B cell (primary cell): Measurements from ENCODE around the gene ERC2. TPM values are rescaled to one million over a fixed set of nuclear protein-coding genes. Genes with fewer than 3 reads are reported as not detected.

Experiments used
- ATAC-seq: fragments of 200-7000 bp; cut with Tn5 transposase; one replicate; pipeline ENCODE4 v1.10.0; 2021; ENCODE audit warnings: low read depth, mild to moderate bottlenecking, moderate number of reproducible peaks, moderate library complexity
- CTCF ChIA-PET: fragments of 350-600 bp; sonication (Branson Sonifier 250); formaldehyde crosslinking; loops from one replicate; lab custom pipeline; 2021; ENCODE audit warnings: antibody characterized with exemption, inconsistent platforms; lab: Charles Lee
- POLR2A ChIA-PET: fragments of 350-600 bp; sonication (Branson Sonifier 250); formaldehyde crosslinking; loops from one replicate; lab custom pipeline; 2021; ENCODE audit warnings: antibody characterized with exemption; lab: Charles Lee
- DNase-seq: peaks from one replicate; pipeline ENCODE4 v3.0.0; 2013
- H2AFZ ChIP-seq: 2 replicates; pipeline ENCODE4 v1.6.1; 2012; ENCODE audit warnings: mild to moderate bottlenecking, low read depth, low read length; ENCODE audit not compliant: insufficient read depth, poor library complexity, severe bottlenecking
- H3K27ac ChIP-seq, 2 donors: 1 replicate in 1 of 2; 2 replicates in 1 of 2; pipeline ENCODE4 v1.5.1; 2012 to 2013; ENCODE audit warnings: low read length in 2 of 2, mild to moderate bottlenecking in 2 of 2, moderate library complexity in 1 of 2
- H3K27me3 ChIP-seq, 4 experiments: fragments of 200-600 bp in 1 of 4; sonication (generic) in 1 of 4; replicated peaks in 1 of 4; 1 replicate in 2 of 4; 2 replicates in 2 of 4; pipeline versions ENCODE4 v1.6.1 to v1.7.0; 2013 to 2016; ENCODE audit warnings: low read length in 3 of 4, mild to moderate bottlenecking in 2 of 4, mixed read lengths in 1 of 4, moderate library complexity in 1 of 4; ENCODE audit not compliant: insufficient read depth in 4 of 4, control insufficient read depth in 3 of 4; ENCODE audit errors: control extremely low read depth in 1 of 4
- H3K36me3 ChIP-seq, 2 experiments: replicated peaks in 1 of 2; 1 replicate in 1 of 2; 2 replicates in 1 of 2; pipeline versions ENCODE4 v1.6.1 to v1.7.1; 2013; ENCODE audit warnings: low read length in 1 of 2; ENCODE audit not compliant: insufficient read depth in 2 of 2, control insufficient read depth in 1 of 2; ENCODE audit errors: control extremely low read depth in 1 of 2, extremely low read depth in 1 of 2
- H3K4me1 ChIP-seq, 2 donors: fragments of 200-600 bp in 1 of 2; sonication (generic) in 1 of 2; 1 replicate in 1 of 2; 2 replicates in 1 of 2; pipeline versions ENCODE4 v1.5.1 to v1.6.1; 2013 to 2017; ENCODE audit warnings: low read length in 2 of 2; ENCODE audit not compliant: control insufficient read depth in 2 of 2, insufficient read depth in 2 of 2
- H3K4me2 ChIP-seq: replicated peaks from 2 replicates; pipeline ENCODE3; 2012; ENCODE audit warnings: mild to moderate bottlenecking, low read depth, low read length; ENCODE audit not compliant: poor library complexity, severe bottlenecking
- H3K4me3 ChIP-seq, 5 experiments: fragments of 200-600 bp in 1 of 5; sonication (generic) in 1 of 5; 1 replicate in 3 of 5; 2 replicates in 2 of 5; pipeline versions ENCODE4 v1.5.1 to v1.7.0; 2011 to 2016; ENCODE audit warnings: low read length in 4 of 5, mild to moderate bottlenecking in 4 of 5, low read depth in 2 of 5, control low read depth in 1 of 5, moderate library complexity in 1 of 5; ENCODE audit not compliant: insufficient read depth in 1 of 5; ENCODE audit errors: control extremely low read depth in 1 of 5, extremely low read depth in 1 of 5
- H3K79me2 ChIP-seq: fragments of 200-600 bp; sonication (generic); one replicate; pipeline ENCODE4 v1.6.0; 2016; ENCODE audit warnings: low read length; ENCODE audit not compliant: control insufficient read depth, insufficient read depth
- H3K9ac ChIP-seq: fragments of 200-600 bp; sonication (generic); 2 replicates; pipeline ENCODE4 v1.6.1; 2017; ENCODE audit warnings: mild to moderate bottlenecking, low read length, moderate library complexity
- H3K9me3 ChIP-seq, 3 donors: one replicate each; pipeline versions ENCODE4 v1.6.1 to v1.7.1; 2013; ENCODE audit warnings: low read length in 2 of 3; ENCODE audit not compliant: control insufficient read depth in 2 of 3, insufficient read depth in 1 of 3; ENCODE audit errors: control extremely low read depth in 1 of 3
- H4K20me1 ChIP-seq: 2 replicates; pipeline ENCODE4 v1.6.0; 2012; ENCODE audit warnings: mild to moderate bottlenecking, low read length; ENCODE audit not compliant: insufficient read depth, control insufficient read depth, poor library complexity, severe bottlenecking
- H3K27ac Mint-ChIP-seq: one replicate; pipeline ENCODE4 v1.8.0; 2021; ENCODE audit warnings: mixed read lengths
- H3K27me3 Mint-ChIP-seq: one replicate; pipeline ENCODE4 v1.8.0; 2021; ENCODE audit warnings: mixed read lengths
- H3K4me1 Mint-ChIP-seq: one replicate; pipeline ENCODE4 v1.8.0; 2021; ENCODE audit warnings: mixed read lengths
- H3K4me3 Mint-ChIP-seq: one replicate; pipeline ENCODE4 v1.8.0; 2021; ENCODE audit warnings: mixed read lengths
- H3K9me3 Mint-ChIP-seq: one replicate; pipeline ENCODE4 v1.8.0; 2022; ENCODE audit warnings: mixed read lengths; ENCODE audit not compliant: insufficient read depth
- CTCF ChIP-seq: fragments of 200-600 bp; IDR thresholded peaks from one replicate; pipeline ENCODE4 v1.8.0; 2022; ENCODE audit warnings: antibody characterized with exemption, mild to moderate bottlenecking
- EZH2 ChIP-seq: IDR thresholded peaks from 2 replicates; pipeline ENCODE4 v1.6.1; 2012; ENCODE audit warnings: borderline replicate concordance, low read depth, mild to moderate bottlenecking, moderate library complexity, low read length; ENCODE audit not compliant: insufficient read depth, poor library complexity, severe bottlenecking
- WGBS: methylation state at CpG from one replicate; pipeline ENCODE4 v1.1.5; 2013; ENCODE audit warnings: missing lambda C conversion rate; ENCODE audit not compliant: insufficient coverage; 5-methylcytosine and 5-hydroxymethylcytosine counted together
- intact Hi-C: fragments of 100-400 bp; cut with micrococcal nuclease; formaldehyde crosslinking; loops from one replicate; pipeline ENCODE4 v1.10.0; 2022
- polyA plus RNA-seq: library from polyadenylated mRNA; depleted of rRNA; stranded (reverse); fragments of >200 nt; gene quantifications from 2 replicates; pipeline ENCODE4 v1.2.3, GENCODE V29; 2012
- total RNA-seq, 2 donors: library from RNA; stranded (reverse); fragments of 120-200 nt in 1 of 2; gene quantifications; 1 replicate in 1 of 2; 2 replicates in 1 of 2; pipeline versions ENCODE4 v1.2.3 to v1.2.4, GENCODE V29; 2013 to 2022

The ERC2 gene
- total and polyA plus RNA-seq, 2 donors (not counting 1 experiment from before 2014, with no cell fraction given) = not detected

- H3K27me3 ChIP-seq = no peaks in the 10 kb centered on the region
- ChIA-PET CTCF (no interaction called here), POLR2A (no interaction called here)
- H3K4me2 ChIP-seq = no peak overlapping the region
- no peaks in the 10 kb centered on the region for H3K27me3 Mint-ChIP-seq
- no peaks in the 10 kb centered on the region for H3K9me3 ChIP-seq
- H3K9me3 Mint-ChIP-seq = no peaks in the 10 kb centered on the region
- H3K9ac ChIP-seq = no peak overlapping the region
- TF ChIP-seq CTCF (no peak), EZH2 (no peak)
- no peaks in the 10 kb centered on the region for H4K20me1 ChIP-seq
- H2AFZ ChIP-seq = no peak overlapping the region
- no peak overlapping the region for H3K27ac Mint-ChIP-seq
- intact Hi-C loops = no loop called here
- H3K27ac ChIP-seq = no peak overlapping the region
- ATAC-seq (no peak), DNase-seq (no peak)
- H3K4me3 ChIP-seq = no peak overlapping the region
- H3K79me2 ChIP-seq = no peaks in the 10 kb centered on the region
- no peaks in the 10 kb centered on the region for H3K4me1 ChIP-seq
- H3K36me3 ChIP-seq = no peaks in the 10 kb centered on the region
- H3K4me1 Mint-ChIP-seq = no peaks in the 10 kb centered on the region
- no peak overlapping the region for H3K4me3 Mint-ChIP-seq
Observed at GRCh38 chr3:56197991-56198390, 270.3 kb downstream of the ERC2 start.

- ATAC-seq (no peak), DNase-seq (no peak)
- H3K4me3 ChIP-seq = no peak overlapping the region
- no peaks in the 10 kb centered on the region for H3K4me1 ChIP-seq
- no peaks in the 10 kb centered on the region for H3K36me3 ChIP-seq
- H3K4me3 Mint-ChIP-seq = no peak overlapping the region
- no peaks in the 10 kb centered on the region for H3K27me3 Mint-ChIP-seq
- H3K9ac ChIP-seq = no peak overlapping the region
- ChIA-PET CTCF (no interaction called here), POLR2A (no interaction called here)
- no peaks in the 10 kb centered on the region for H4K20me1 ChIP-seq
- no peaks in the 10 kb centered on the region for H3K4me1 Mint-ChIP-seq
- TF ChIP-seq CTCF = no peak
- no peak for TF ChIP-seq EZH2
- no CpG with 5 or more reads among the region's 3 CpGs for WGBS
- H3K4me2 ChIP-seq = no peak overlapping the region
- intact Hi-C loops = no loop called here
- H3K27ac ChIP-seq = no peak overlapping the region
- no peak overlapping the region for H3K27ac Mint-ChIP-seq
- H3K79me2 ChIP-seq = no peaks in the 10 kb centered on the region
- H2AFZ ChIP-seq = no peak overlapping the region
- no peaks in the 10 kb centered on the region for H3K27me3 ChIP-seq
- H3K9me3 ChIP-seq = no peaks in the 10 kb centered on the region
- no peaks in the 10 kb centered on the region for H3K9me3 Mint-ChIP-seq
Observed at GRCh38 chr3:56197259-56197965, 270.9 kb downstream of the ERC2 start.
